ENCODE data around the gene APAF1. TPM values are rescaled to one million over a fixed set of nuclear protein-coding genes. Genes with fewer than 3 reads are reported as not detected.

Gene APAF1
- total RNA-seq, 1 experiment from 2014 or later, result 19.3 TPM

DNA sequence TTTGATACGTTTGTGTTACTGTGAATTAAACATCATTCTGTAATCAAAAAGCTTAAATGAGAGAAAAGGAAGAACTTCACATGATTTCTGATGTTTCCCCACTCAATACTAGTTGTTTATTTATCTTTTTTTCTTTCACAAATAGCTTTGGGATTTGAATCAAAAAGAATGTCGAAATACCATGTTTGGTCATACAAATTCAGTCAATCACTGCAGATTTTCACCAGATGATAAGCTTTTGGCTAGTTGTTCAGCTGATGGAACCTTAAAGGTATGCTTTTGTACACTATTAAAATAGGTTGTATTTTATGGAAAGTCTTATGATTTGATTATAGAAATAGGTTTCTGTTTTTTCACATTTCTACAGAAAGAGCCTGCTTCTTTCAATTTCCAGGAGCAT lies 41.5 kb downstream of the APAF1 start:
- Mint-ChIP-seq H3K4me3 (no peak overlapping the region), H3K4me1 (no peaks in the 10 kb centered on the region), H3K36me3 (peaks cover 28% of the 10 kb centered on the region), H3K27me3 (ENCODE audit: low read depth) (no peaks in the 10 kb centered on the region), H3K9me3 (no peaks in the 10 kb centered on the region), H3K27ac (no peak overlapping the region)
- no peak for TF ChIP-seq MYBL2 (CRISPR knock-in tag; IDR thresholded peaks at IDR 0.05)
- TF ChIP-seq NR1H2 (CRISPR knock-in tag; IDR thresholded peaks at IDR 0.05), result no peak
- TF ChIP-seq SP1 (CRISPR knock-in tag; conservative IDR thresholded peaks at IDR 0.05), result no peak
- TF ChIP-seq ZNF671 (CRISPR knock-in tag; IDR thresholded peaks at IDR 0.05), result no peak
- TF ChIP-seq, protein P1, sequence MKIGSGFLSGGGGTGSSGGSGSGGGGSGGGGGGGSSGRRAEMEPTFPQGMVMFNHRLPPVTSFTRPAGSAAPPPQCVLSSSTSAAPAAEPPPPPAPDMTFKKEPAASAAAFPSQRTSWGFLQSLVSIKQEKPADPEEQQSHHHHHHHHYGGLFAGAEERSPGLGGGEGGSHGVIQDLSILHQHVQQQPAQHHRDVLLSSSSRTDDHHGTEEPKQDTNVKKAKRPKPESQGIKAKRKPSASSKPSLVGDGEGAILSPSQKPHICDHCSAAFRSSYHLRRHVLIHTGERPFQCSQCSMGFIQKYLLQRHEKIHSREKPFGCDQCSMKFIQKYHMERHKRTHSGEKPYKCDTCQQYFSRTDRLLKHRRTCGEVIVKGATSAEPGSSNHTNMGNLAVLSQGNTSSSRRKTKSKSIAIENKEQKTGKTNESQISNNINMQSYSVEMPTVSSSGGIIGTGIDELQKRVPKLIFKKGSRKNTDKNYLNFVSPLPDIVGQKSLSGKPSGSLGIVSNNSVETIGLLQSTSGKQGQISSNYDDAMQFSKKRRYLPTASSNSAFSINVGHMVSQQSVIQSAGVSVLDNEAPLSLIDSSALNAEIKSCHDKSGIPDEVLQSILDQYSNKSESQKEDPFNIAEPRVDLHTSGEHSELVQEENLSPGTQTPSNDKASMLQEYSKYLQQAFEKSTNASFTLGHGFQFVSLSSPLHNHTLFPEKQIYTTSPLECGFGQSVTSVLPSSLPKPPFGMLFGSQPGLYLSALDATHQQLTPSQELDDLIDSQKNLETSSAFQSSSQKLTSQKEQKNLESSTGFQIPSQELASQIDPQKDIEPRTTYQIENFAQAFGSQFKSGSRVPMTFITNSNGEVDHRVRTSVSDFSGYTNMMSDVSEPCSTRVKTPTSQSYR (CRISPR knock-in tag; IDR thresholded peaks at IDR 0.05), result no peak
- TF ChIP-seq, protein P2, sequence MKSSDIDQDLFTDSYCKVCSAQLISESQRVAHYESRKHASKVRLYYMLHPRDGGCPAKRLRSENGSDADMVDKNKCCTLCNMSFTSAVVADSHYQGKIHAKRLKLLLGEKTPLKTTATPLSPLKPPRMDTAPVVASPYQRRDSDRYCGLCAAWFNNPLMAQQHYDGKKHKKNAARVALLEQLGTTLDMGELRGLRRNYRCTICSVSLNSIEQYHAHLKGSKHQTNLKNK (CRISPR knock-in tag; IDR thresholded peaks at IDR 0.05), result no peak
- TF ChIP-seq, protein P3, sequence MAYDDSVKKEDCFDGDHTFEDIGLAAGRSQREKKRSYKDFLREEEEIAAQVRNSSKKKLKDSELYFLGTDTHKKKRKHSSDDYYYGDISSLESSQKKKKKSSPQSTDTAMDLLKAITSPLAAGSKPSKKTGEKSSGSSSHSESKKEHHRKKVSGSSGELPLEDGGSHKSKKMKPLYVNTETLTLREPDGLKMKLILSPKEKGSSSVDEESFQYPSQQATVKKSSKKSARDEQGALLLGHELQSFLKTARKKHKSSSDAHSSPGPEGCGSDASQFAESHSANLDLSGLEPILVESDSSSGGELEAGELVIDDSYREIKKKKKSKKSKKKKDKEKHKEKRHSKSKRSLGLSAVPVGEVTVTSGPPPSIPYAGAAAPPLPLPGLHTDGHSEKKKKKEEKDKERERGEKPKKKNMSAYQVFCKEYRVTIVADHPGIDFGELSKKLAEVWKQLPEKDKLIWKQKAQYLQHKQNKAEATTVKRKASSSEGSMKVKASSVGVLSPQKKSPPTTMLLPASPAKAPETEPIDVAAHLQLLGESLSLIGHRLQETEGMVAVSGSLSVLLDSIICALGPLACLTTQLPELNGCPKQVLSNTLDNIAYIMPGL (CRISPR knock-in tag; IDR thresholded peaks at IDR 0.05), result no peak
- TF ChIP-seq CBFB (CRISPR knock-in tag; IDR thresholded peaks at IDR 0.05; ENCODE audit: low read depth), result no peak
- ChIA-PET POLR2A (no interaction called here), CTCF (interaction anchor here (0.8 kb wide), 1 partner anchor 8 kb away, joined by 3 read pairs; no protein-coding TSS in a partner anchor)
- DNase-seq (ENCODE audit: low spot score) (no peak), ATAC-seq (no peak)

DNA sequence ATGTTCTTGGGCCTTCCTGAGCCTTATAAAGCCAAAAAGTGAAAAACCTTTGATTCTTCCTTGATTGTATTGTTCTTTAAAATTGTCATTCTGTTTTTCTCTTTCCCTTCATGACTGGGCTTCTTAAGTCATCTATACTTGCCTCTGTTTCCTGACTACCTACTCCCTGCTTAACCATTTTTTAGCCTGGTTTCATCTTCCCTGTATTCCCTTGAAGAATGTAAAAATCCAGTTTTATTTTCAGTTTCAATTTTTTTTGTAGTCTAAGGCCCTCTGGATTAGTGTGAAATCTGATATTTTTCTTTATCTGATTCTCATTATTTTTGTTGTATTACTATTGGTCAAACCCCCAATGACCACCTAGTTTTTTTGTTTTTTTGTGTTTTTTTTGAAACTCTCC lies 46.3 kb downstream of the APAF1 start:
- Mint-ChIP-seq H3K4me1 (peaks cover 15% of the 10 kb centered on the region), H3K27me3 (ENCODE audit: low read depth) (peaks cover 24% of the 10 kb centered on the region), H3K4me3 (no peak overlapping the region), H3K9me3 (no peaks in the 10 kb centered on the region), H3K36me3 (peaks cover 13% of the 10 kb centered on the region; the same call in 1 of the 2 replicates), H3K27ac (no peak overlapping the region)
- POLR2A ChIA-PET, result no interaction called here
- ATAC-seq, result no peak
- CTCF ChIA-PET, result no interaction called here
- no peak for DNase-seq (ENCODE audit: low spot score)
- TF ChIP-seq, protein P1 (CRISPR knock-in tag; IDR thresholded peaks at IDR 0.05), result no peak
- no peak for TF ChIP-seq ZNF232 (CRISPR knock-in tag; IDR thresholded peaks at IDR 0.05)
- no peak for TF ChIP-seq MXD4 (CRISPR knock-in tag; IDR thresholded peaks at IDR 0.05; ENCODE audit: borderline replicate concordance)
- TF ChIP-seq NFE2L1 (CRISPR knock-in tag; IDR thresholded peaks at IDR 0.05), result no peak
- no peak for TF ChIP-seq SMAD4 (CRISPR knock-in tag; IDR thresholded peaks at IDR 0.05)
- TF ChIP-seq, protein P4, sequence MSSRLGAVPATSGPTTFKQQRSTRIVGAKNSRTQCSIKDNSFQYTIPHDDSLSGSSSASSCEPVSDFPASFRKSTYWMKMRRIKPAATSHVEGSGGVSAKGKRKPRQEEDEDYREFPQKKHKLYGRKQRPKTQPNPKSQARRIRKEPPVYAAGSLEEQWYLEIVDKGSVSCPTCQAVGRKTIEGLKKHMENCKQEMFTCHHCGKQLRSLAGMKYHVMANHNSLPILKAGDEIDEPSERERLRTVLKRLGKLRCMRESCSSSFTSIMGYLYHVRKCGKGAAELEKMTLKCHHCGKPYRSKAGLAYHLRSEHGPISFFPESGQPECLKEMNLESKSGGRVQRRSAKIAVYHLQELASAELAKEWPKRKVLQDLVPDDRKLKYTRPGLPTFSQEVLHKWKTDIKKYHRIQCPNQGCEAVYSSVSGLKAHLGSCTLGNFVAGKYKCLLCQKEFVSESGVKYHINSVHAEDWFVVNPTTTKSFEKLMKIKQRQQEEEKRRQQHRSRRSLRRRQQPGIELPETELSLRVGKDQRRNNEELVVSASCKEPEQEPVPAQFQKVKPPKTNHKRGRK (CRISPR knock-in tag; IDR thresholded peaks at IDR 0.05; ENCODE audit: borderline replicate concordance), result no peak
- TF ChIP-seq, protein P5, sequence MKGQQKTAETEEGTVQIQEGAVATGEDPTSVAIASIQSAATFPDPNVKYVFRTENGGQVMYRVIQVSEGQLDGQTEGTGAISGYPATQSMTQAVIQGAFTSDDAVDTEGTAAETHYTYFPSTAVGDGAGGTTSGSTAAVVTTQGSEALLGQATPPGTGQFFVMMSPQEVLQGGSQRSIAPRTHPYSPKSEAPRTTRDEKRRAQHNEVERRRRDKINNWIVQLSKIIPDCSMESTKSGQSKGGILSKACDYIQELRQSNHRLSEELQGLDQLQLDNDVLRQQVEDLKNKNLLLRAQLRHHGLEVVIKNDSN (CRISPR knock-in tag; IDR thresholded peaks at IDR 0.05), result no peak
- no peak for TF ChIP-seq NR3C1 (CRISPR knock-in tag; conservative IDR thresholded peaks at IDR 0.05; ENCODE audit: low read depth)
- no peak for TF ChIP-seq SOX15 (CRISPR knock-in tag; IDR thresholded peaks at IDR 0.05)
- TF ChIP-seq, protein P6, sequence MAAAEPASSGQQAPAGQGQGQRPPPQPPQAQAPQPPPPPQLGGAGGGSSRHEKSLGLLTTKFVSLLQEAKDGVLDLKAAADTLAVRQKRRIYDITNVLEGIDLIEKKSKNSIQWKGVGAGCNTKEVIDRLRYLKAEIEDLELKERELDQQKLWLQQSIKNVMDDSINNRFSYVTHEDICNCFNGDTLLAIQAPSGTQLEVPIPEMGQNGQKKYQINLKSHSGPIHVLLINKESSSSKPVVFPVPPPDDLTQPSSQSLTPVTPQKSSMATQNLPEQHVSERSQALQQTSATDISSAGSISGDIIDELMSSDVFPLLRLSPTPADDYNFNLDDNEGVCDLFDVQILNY (CRISPR knock-in tag; IDR thresholded peaks at IDR 0.05), result no peak
- no peak for TF ChIP-seq ZNF263 (CRISPR knock-in tag; IDR thresholded peaks at IDR 0.05; ENCODE audit: low read depth)
- no peak for TF ChIP-seq ZNF671 (CRISPR knock-in tag; IDR thresholded peaks at IDR 0.05)
- TF ChIP-seq, protein P7, sequence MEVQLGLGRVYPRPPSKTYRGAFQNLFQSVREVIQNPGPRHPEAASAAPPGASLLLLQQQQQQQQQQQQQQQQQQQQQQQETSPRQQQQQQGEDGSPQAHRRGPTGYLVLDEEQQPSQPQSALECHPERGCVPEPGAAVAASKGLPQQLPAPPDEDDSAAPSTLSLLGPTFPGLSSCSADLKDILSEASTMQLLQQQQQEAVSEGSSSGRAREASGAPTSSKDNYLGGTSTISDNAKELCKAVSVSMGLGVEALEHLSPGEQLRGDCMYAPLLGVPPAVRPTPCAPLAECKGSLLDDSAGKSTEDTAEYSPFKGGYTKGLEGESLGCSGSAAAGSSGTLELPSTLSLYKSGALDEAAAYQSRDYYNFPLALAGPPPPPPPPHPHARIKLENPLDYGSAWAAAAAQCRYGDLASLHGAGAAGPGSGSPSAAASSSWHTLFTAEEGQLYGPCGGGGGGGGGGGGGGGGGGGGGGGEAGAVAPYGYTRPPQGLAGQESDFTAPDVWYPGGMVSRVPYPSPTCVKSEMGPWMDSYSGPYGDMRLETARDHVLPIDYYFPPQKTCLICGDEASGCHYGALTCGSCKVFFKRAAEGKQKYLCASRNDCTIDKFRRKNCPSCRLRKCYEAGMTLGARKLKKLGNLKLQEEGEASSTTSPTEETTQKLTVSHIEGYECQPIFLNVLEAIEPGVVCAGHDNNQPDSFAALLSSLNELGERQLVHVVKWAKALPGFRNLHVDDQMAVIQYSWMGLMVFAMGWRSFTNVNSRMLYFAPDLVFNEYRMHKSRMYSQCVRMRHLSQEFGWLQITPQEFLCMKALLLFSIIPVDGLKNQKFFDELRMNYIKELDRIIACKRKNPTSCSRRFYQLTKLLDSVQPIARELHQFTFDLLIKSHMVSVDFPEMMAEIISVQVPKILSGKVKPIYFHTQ (CRISPR knock-in tag; IDR thresholded peaks at IDR 0.05), result no peak
- TF ChIP-seq NFATC4 (CRISPR knock-in tag; IDR thresholded peaks at IDR 0.05), result no peak
- TF ChIP-seq OVOL2 (CRISPR knock-in tag; IDR thresholded peaks at IDR 0.05; ENCODE audit: borderline replicate concordance), result no peak
- no peak for TF ChIP-seq ZNF396 (CRISPR knock-in tag; IDR thresholded peaks at IDR 0.05; ENCODE audit: borderline replicate concordance)
